GM23338 (cell line): ENCODE results near the gene PKP2. TPM values are rescaled to one million over a fixed set of nuclear protein-coding genes. Genes with fewer than 3 reads are reported as not detected.

Source experiments
- ATAC-seq: fragments of 200-7000 bp; cut with Tn5 transposase; 3 replicates; pipeline ENCODE4 v1.9.1; 2020
- DNase-seq: peaks from one replicate; pipeline ENCODE4 v3.0.0-alpha.2; 2015; ENCODE audit warnings: low spot score
- H2AFZ ChIP-seq: fragments of 200-600 bp; sonication (generic); 2 replicates; pipeline ENCODE4 v1.8.0; 2016; ENCODE audit warnings: antibody characterized with exemption, mild to moderate bottlenecking, moderate library complexity
- H3F3A ChIP-seq: fragments of 200-600 bp; sonication (generic); replicated peaks from 2 replicates; pipeline ENCODE4 v1.8.0; 2017; ENCODE audit warnings: antibody characterized with exemption, mixed run types, low read depth
- H3K27ac ChIP-seq: fragments of 200-600 bp; sonication (generic); 2 replicates; pipeline ENCODE4 v1.6.1; 2016; ENCODE audit warnings: low read depth
- H3K27me3 ChIP-seq: fragments of 200-600 bp; sonication (generic); 2 replicates; pipeline ENCODE4 v1.8.0; 2016; ENCODE audit warnings: mild to moderate bottlenecking, mixed run types, moderate library complexity; ENCODE audit not compliant: insufficient read depth
- H3K36me3 ChIP-seq: fragments of 200-600 bp; sonication (generic); 2 replicates; pipeline ENCODE4 v1.8.0; 2016; ENCODE audit warnings: mild to moderate bottlenecking; ENCODE audit not compliant: insufficient read depth
- H3K4me1 ChIP-seq: fragments of 200-600 bp; sonication (generic); 2 replicates; pipeline ENCODE4 v1.8.0; 2016; ENCODE audit warnings: mild to moderate bottlenecking, moderate library complexity; ENCODE audit not compliant: insufficient read depth
- H3K4me2 ChIP-seq: fragments of 200-600 bp; sonication (generic); 2 replicates; pipeline ENCODE4 v1.7.1; 2017; ENCODE audit warnings: mixed run types
- H3K4me3 ChIP-seq: fragments of 200-600 bp; sonication (generic); 2 replicates; pipeline ENCODE4 v1.6.1; 2016; ENCODE audit warnings: mixed run types
- H3K79me2 ChIP-seq: fragments of 200-600 bp; sonication (generic); replicated peaks from 2 replicates; pipeline ENCODE4 v1.8.0; 2017; ENCODE audit warnings: mild to moderate bottlenecking; ENCODE audit not compliant: insufficient read depth
- H3K9me2 ChIP-seq: fragments of 200-600 bp; sonication (generic); 2 replicates; pipeline ENCODE4 v1.8.0; 2017; ENCODE audit not compliant: insufficient read depth
- H4K20me1 ChIP-seq: fragments of 200-600 bp; sonication (generic); replicated peaks from 2 replicates; pipeline ENCODE4 v1.8.0; 2017; ENCODE audit warnings: mild to moderate bottlenecking; ENCODE audit not compliant: insufficient read depth
- H3K27ac Mint-ChIP-seq: 2 replicates; pipeline ENCODE4 v1.8.0; 2020; ENCODE audit warnings: inconsistent platforms, mild to moderate bottlenecking, moderate library complexity, mixed read lengths
- H3K27me3 Mint-ChIP-seq: 3 replicates; pipeline ENCODE4 v1.8.0; 2022; ENCODE audit warnings: low read depth, mild to moderate bottlenecking, moderate library complexity, mixed read lengths, inconsistent platforms; ENCODE audit not compliant: insufficient read depth, poor library complexity
- H3K36me3 Mint-ChIP-seq: 3 replicates; pipeline ENCODE4 v1.8.0; 2021; ENCODE audit warnings: low read depth, mild to moderate bottlenecking, inconsistent platforms, moderate library complexity, mixed read lengths
- H3K4me1 Mint-ChIP-seq: 3 replicates; pipeline ENCODE4 v1.8.0; 2020; ENCODE audit warnings: mild to moderate bottlenecking, inconsistent platforms, mixed read lengths
- H3K4me3 Mint-ChIP-seq: 3 replicates; pipeline ENCODE4 v1.8.0; 2021; ENCODE audit warnings: moderate library complexity, mild to moderate bottlenecking, inconsistent platforms, mixed read lengths
- H3K9me3 Mint-ChIP-seq: 3 replicates; pipeline ENCODE4 v1.8.0; 2020; ENCODE audit warnings: moderate library complexity, mild to moderate bottlenecking, inconsistent platforms, mixed read lengths
- CREB1 ChIP-seq: fragments of 250-450 bp; sonication (Bioruptor Pico); IDR thresholded peaks from 2 replicates; pipeline ENCODE4 v1.5.0; 2020; ENCODE audit warnings: low read depth, mild to moderate bottlenecking, moderate library complexity
- ETS1 ChIP-seq: IDR thresholded peaks from 2 replicates; pipeline ENCODE4 v1.6.1; 2016; ENCODE audit warnings: antibody characterized with exemption
- EZH2 ChIP-seq: fragments of 200-600 bp; sonication (generic); IDR thresholded peaks from one replicate; pipeline ENCODE4 v1.8.0; 2017; ENCODE audit warnings: antibody characterized with exemption, mild to moderate bottlenecking, low read depth; ENCODE audit not compliant: unreplicated experiment
- EZH2phosphoT487 ChIP-seq: fragments of 200-600 bp; sonication (generic); IDR thresholded peaks from one replicate; pipeline ENCODE4 v1.8.1; 2018; ENCODE audit warnings: antibody characterized with exemption; ENCODE audit not compliant: unreplicated experiment
- NANOG ChIP-seq: IDR thresholded peaks from 2 replicates; pipeline ENCODE4 v1.6.1; 2016; ENCODE audit warnings: antibody characterized with exemption, borderline replicate concordance
- POLR2AphosphoS5 ChIP-seq: IDR thresholded peaks from 2 replicates; pipeline ENCODE4 v1.6.1; 2016; ENCODE audit warnings: antibody characterized with exemption, low read depth
- STAT1 ChIP-seq: IDR thresholded peaks from one replicate; pipeline ENCODE4 v1.6.1; 2016; ENCODE audit warnings: antibody characterized with exemption; ENCODE audit not compliant: unreplicated experiment
- ZNF114 ChIP-seq: fragments of 250-450 bp; sonication (Bioruptor Pico); IDR thresholded peaks from 2 replicates; pipeline ENCODE4 v1.5.0; 2020; ENCODE audit warnings: mild to moderate bottlenecking, moderate library complexity
- polyA plus RNA-seq: library from polyadenylated mRNA; unstranded; fragments of >200 nt; fragmentation: Nextera tagmentation; extraction: Ambion mirVana; gene quantifications from 2 replicates; pipeline ENCODE4 v1.2.1, GENCODE V29; 2016
- total RNA-seq: library from RNA; depleted of rRNA; stranded (reverse); fragments of >200 nt; shearing (Covaris generic); gene quantifications from 2 replicates; pipeline ENCODE4 v1.2.3, GENCODE V29; 2014
- TF ChIP-seq, protein P1 (sequence below): fragments of 250-450 bp; sonication (Bioruptor Pico); IDR thresholded peaks from 2 replicates; pipeline ENCODE4 v1.5.0; 2020; ENCODE audit warnings: mild to moderate bottlenecking, moderate library complexity
- TF ChIP-seq, protein P2 (sequence below), 2 experiments: fragments of 200-600 bp in 1 of 2; sonication (generic) in 1 of 2; conservative IDR thresholded peaks; 2 replicates each; pipeline versions ENCODE4 v1.5.1 to v1.6.1; 2016 to 2017; ENCODE audit warnings: antibody characterized with exemption in 2 of 2, low read depth in 2 of 2, mild to moderate bottlenecking in 2 of 2, moderate library complexity in 1 of 2

The PKP2 gene
- total and polyA plus RNA-seq, 2 experiments from 2014 or later = 24.6 to 47.6 TPM

- ATAC-seq (peak; percentile 26), DNase-seq (peak; percentile 95)
- peaks cover 39% of the 10 kb centered on the region for H3K4me1 ChIP-seq
- peak overlapping the region; percentile 17; the same call in 1 of the 2 replicates for H3K4me3 ChIP-seq
- no peaks in the 10 kb centered on the region for H3K27me3 ChIP-seq
- no peaks in the 10 kb centered on the region for H3F3A ChIP-seq
- Mint-ChIP-seq H3K4me1 (peaks cover 43% of the 10 kb centered on the region), H3K9me3 (no peaks in the 10 kb centered on the region), H3K27me3 (peaks cover 7% of the 10 kb centered on the region), H3K27ac (peak overlapping the region; percentile 97), H3K36me3 (no peaks in the 10 kb centered on the region; the same call in 2 of the 3 replicates), H3K4me3 (peak overlapping the region; percentile 47)
- H3K4me2 ChIP-seq = peak overlapping the region; percentile 66
- peak overlapping the region; percentile 96 for H3K27ac ChIP-seq
- H3K79me2 ChIP-seq = peaks cover 69% of the 10 kb centered on the region
- no peaks in the 10 kb centered on the region for H3K9me2 ChIP-seq
- 0 out of 2 replicates have a peak, but pooled peaks have one; percentile 15 for TF ChIP-seq NANOG
- TF ChIP-seq, protein P1, sequence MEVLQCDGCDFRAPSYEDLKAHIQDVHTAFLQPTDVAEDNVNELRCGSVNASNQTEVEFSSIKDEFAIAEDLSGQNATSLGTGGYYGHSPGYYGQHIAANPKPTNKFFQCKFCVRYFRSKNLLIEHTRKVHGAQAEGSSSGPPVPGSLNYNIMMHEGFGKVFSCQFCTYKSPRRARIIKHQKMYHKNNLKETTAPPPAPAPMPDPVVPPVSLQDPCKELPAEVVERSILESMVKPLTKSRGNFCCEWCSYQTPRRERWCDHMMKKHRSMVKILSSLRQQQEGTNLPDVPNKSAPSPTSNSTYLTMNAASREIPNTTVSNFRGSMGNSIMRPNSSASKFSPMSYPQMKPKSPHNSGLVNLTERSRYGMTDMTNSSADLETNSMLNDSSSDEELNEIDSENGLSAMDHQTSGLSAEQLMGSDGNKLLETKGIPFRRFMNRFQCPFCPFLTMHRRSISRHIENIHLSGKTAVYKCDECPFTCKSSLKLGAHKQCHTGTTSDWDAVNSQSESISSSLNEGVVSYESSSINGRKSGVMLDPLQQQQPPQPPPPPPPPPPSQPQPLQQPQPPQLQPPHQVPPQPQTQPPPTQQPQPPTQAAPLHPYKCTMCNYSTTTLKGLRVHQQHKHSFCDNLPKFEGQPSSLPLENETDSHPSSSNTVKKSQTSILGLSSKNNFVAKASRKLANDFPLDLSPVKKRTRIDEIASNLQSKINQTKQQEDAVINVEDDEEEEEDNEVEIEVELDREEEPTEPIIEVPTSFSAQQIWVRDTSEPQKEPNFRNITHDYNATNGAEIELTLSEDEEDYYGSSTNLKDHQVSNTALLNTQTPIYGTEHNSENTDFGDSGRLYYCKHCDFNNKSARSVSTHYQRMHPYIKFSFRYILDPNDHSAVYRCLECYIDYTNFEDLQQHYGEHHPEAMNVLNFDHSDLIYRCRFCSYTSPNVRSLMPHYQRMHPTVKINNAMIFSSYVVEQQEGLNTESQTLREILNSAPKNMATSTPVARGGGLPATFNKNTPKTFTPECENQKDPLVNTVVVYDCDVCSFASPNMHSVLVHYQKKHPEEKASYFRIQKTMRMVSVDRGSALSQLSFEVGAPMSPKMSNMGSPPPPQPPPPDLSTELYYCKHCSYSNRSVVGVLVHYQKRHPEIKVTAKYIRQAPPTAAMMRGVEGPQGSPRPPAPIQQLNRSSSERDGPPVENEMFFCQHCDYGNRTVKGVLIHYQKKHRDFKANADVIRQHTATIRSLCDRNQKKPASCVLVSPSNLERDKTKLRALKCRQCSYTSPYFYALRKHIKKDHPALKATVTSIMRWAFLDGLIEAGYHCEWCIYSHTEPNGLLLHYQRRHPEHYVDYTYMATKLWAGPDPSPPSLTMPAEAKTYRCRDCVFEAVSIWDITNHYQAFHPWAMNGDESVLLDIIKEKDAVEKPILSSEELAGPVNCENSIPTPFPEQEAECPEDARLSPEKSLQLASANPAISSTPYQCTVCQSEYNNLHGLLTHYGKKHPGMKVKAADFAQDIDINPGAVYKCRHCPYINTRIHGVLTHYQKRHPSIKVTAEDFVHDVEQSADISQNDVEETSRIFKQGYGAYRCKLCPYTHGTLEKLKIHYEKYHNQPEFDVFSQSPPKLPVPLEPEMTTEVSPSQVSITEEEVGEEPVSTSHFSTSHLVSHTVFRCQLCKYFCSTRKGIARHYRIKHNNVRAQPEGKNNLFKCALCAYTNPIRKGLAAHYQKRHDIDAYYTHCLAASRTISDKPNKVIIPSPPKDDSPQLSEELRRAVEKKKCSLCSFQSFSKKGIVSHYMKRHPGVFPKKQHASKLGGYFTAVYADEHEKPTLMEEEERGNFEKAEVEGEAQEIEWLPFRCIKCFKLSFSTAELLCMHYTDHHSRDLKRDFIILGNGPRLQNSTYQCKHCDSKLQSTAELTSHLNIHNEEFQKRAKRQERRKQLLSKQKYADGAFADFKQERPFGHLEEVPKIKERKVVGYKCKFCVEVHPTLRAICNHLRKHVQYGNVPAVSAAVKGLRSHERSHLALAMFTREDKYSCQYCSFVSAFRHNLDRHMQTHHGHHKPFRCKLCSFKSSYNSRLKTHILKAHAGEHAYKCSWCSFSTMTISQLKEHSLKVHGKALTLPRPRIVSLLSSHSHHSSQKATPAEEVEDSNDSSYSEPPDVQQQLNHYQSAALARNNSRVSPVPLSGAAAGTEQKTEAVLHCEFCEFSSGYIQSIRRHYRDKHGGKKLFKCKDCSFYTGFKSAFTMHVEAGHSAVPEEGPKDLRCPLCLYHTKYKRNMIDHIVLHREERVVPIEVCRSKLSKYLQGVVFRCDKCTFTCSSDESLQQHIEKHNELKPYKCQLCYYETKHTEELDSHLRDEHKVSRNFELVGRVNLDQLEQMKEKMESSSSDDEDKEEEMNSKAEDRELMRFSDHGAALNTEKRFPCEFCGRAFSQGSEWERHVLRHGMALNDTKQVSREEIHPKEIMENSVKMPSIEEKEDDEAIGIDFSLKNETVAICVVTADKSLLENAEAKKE (CRISPR knock-in tag) = no peak
- no peaks in the 10 kb centered on the region for H3K36me3 ChIP-seq
- no peaks in the 10 kb centered on the region for H4K20me1 ChIP-seq
- H2AFZ ChIP-seq = no peak overlapping the region
Observed at GRCh38 chr12:32891956-32892355, 4.6 kb downstream of the PKP2 start.

GRCh38 chr12:32891526-32891925, 5.1 kb downstream of the PKP2 start:
- no peaks in the 10 kb centered on the region for H4K20me1 ChIP-seq
- peaks cover 72% of the 10 kb centered on the region for H3K79me2 ChIP-seq
- Mint-ChIP-seq H3K9me3 (no peaks in the 10 kb centered on the region), H3K4me1 (peaks cover 43% of the 10 kb centered on the region), H3K27me3 (peaks cover 7% of the 10 kb centered on the region), H3K36me3 (no peaks in the 10 kb centered on the region; the same call in 2 of the 3 replicates), H3K27ac (peak overlapping the region; percentile 97), H3K4me3 (peak overlapping the region; percentile 47; the same call in 2 of the 3 replicates)
- H3K27ac ChIP-seq = peak overlapping the region; percentile 85
- H3K4me1 ChIP-seq = peaks cover 41% of the 10 kb centered on the region
- ATAC-seq = no peak
- no peak for DNase-seq
- H3K27me3 ChIP-seq = no peaks in the 10 kb centered on the region
- H3K36me3 ChIP-seq = no peaks in the 10 kb centered on the region
- peak overlapping the region; percentile 10 for H3K4me2 ChIP-seq
- H3K4me3 ChIP-seq = no peak overlapping the region
- H3F3A ChIP-seq = no peaks in the 10 kb centered on the region
- H3K9me2 ChIP-seq = no peaks in the 10 kb centered on the region
- H2AFZ ChIP-seq = no peak overlapping the region
- TF ChIP-seq CREB1 (no peak), ETS1 (no peak), ZNF114 (CRISPR knock-in tag) (no peak), POLR2AphosphoS5 (no peak), EZH2phosphoT487 (no peak), NANOG (no peak), EZH2 (no peak), STAT1 (no peak)
- TF ChIP-seq, protein P2, sequence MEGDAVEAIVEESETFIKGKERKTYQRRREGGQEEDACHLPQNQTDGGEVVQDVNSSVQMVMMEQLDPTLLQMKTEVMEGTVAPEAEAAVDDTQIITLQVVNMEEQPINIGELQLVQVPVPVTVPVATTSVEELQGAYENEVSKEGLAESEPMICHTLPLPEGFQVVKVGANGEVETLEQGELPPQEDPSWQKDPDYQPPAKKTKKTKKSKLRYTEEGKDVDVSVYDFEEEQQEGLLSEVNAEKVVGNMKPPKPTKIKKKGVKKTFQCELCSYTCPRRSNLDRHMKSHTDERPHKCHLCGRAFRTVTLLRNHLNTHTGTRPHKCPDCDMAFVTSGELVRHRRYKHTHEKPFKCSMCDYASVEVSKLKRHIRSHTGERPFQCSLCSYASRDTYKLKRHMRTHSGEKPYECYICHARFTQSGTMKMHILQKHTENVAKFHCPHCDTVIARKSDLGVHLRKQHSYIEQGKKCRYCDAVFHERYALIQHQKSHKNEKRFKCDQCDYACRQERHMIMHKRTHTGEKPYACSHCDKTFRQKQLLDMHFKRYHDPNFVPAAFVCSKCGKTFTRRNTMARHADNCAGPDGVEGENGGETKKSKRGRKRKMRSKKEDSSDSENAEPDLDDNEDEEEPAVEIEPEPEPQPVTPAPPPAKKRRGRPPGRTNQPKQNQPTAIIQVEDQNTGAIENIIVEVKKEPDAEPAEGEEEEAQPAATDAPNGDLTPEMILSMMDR (conservative IDR thresholded peaks at IDR 0.05; ENCODE audit: low read depth in 2 of 2) = no peak
